ENCODE results near the gene EDEM1.

DNA sequence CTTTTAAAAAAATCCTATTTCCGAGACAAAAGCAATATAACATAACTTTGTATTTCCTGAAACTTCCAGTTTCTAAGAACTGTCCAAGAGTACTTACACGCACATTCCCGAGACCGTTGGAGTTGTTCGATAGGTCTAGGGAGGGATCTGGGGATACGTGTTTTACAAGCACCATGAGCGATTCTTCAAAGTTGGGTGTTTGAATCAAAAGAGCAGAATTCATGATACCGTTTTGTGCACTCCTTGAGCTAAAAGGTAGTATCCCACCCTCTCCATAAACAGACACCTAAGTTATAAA is 700 bp upstream of the EDEM1 start:
- TF ChIP-seq, protein P1, sequence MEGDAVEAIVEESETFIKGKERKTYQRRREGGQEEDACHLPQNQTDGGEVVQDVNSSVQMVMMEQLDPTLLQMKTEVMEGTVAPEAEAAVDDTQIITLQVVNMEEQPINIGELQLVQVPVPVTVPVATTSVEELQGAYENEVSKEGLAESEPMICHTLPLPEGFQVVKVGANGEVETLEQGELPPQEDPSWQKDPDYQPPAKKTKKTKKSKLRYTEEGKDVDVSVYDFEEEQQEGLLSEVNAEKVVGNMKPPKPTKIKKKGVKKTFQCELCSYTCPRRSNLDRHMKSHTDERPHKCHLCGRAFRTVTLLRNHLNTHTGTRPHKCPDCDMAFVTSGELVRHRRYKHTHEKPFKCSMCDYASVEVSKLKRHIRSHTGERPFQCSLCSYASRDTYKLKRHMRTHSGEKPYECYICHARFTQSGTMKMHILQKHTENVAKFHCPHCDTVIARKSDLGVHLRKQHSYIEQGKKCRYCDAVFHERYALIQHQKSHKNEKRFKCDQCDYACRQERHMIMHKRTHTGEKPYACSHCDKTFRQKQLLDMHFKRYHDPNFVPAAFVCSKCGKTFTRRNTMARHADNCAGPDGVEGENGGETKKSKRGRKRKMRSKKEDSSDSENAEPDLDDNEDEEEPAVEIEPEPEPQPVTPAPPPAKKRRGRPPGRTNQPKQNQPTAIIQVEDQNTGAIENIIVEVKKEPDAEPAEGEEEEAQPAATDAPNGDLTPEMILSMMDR (IDR thresholded peaks at IDR 0.05), result no peak
- TF ChIP-seq, protein P2, sequence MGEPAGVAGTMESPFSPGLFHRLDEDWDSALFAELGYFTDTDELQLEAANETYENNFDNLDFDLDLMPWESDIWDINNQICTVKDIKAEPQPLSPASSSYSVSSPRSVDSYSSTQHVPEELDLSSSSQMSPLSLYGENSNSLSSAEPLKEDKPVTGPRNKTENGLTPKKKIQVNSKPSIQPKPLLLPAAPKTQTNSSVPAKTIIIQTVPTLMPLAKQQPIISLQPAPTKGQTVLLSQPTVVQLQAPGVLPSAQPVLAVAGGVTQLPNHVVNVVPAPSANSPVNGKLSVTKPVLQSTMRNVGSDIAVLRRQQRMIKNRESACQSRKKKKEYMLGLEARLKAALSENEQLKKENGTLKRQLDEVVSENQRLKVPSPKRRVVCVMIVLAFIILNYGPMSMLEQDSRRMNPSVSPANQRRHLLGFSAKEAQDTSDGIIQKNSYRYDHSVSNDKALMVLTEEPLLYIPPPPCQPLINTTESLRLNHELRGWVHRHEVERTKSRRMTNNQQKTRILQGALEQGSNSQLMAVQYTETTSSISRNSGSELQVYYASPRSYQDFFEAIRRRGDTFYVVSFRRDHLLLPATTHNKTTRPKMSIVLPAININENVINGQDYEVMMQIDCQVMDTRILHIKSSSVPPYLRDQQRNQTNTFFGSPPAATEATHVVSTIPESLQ (CRISPR knock-in tag; IDR thresholded peaks at IDR 0.05), result no peak
- TF ChIP-seq GABPB1 (CRISPR knock-in tag; IDR thresholded peaks at IDR 0.05) (no peak), NFYB (CRISPR knock-in tag; conservative IDR thresholded peaks at IDR 0.05; ENCODE audit: low read depth) (no peak), RELA (CRISPR knock-in tag; IDR thresholded peaks at IDR 0.05; ENCODE audit: borderline replicate concordance) (no peak), SMAD3 (CRISPR knock-in tag; IDR thresholded peaks at IDR 0.05; ENCODE audit: borderline replicate concordance) (no peak), NR3C1 (CRISPR knock-in tag; conservative IDR thresholded peaks at IDR 0.05; ENCODE audit: low read depth) (no peak)
- TF ChIP-seq, protein P3, sequence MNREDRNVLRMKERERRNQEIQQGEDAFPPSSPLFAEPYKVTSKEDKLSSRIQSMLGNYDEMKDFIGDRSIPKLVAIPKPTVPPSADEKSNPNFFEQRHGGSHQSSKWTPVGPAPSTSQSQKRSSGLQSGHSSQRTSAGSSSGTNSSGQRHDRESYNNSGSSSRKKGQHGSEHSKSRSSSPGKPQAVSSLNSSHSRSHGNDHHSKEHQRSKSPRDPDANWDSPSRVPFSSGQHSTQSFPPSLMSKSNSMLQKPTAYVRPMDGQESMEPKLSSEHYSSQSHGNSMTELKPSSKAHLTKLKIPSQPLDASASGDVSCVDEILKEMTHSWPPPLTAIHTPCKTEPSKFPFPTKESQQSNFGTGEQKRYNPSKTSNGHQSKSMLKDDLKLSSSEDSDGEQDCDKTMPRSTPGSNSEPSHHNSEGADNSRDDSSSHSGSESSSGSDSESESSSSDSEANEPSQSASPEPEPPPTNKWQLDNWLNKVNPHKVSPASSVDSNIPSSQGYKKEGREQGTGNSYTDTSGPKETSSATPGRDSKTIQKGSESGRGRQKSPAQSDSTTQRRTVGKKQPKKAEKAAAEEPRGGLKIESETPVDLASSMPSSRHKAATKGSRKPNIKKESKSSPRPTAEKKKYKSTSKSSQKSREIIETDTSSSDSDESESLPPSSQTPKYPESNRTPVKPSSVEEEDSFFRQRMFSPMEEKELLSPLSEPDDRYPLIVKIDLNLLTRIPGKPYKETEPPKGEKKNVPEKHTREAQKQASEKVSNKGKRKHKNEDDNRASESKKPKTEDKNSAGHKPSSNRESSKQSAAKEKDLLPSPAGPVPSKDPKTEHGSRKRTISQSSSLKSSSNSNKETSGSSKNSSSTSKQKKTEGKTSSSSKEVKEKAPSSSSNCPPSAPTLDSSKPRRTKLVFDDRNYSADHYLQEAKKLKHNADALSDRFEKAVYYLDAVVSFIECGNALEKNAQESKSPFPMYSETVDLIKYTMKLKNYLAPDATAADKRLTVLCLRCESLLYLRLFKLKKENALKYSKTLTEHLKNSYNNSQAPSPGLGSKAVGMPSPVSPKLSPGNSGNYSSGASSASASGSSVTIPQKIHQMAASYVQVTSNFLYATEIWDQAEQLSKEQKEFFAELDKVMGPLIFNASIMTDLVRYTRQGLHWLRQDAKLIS (CRISPR knock-in tag; IDR thresholded peaks at IDR 0.05; ENCODE audit: borderline replicate concordance), result no peak

All from WTC11 (cell line).